Suprapubic skin (tissue), 4 donors: Measurements from ENCODE around the gene L3MBTL4. TPM values are rescaled to one million over a fixed set of nuclear protein-coding genes. Genes with fewer than 3 reads are reported as not detected.
"Not testable (repeated sequence)": the region's sequence is repeated elsewhere in the genome, so short reads cannot be mapped to it uniquely, and the experiment has no call there.

Experiments used
- DNase-seq, 2 donors: peaks; one replicate each; pipeline ENCODE4 v3.0.0-alpha.2; 2019; ENCODE audit warnings: low spot score in 2 of 2
- H3K27ac ChIP-seq: fragments of 200-600 bp; sonication (generic); one replicate; pipeline ENCODE4 v1.5.1; 2019
- H3K27me3 ChIP-seq: fragments of 200-600 bp; sonication (generic); one replicate; pipeline ENCODE4 v1.5.1; 2019
- H3K36me3 ChIP-seq: fragments of 200-600 bp; sonication (generic); one replicate; pipeline ENCODE4 v1.5.1; 2019
- H3K4me1 ChIP-seq: fragments of 200-600 bp; sonication (generic); one replicate; pipeline ENCODE4 v1.5.1; 2019
- H3K4me3 ChIP-seq: fragments of 200-600 bp; sonication (generic); one replicate; pipeline ENCODE4 v1.5.1; 2019; ENCODE audit warnings: mild to moderate bottlenecking
- H3K9me3 ChIP-seq: fragments of 200-600 bp; sonication (generic); one replicate; pipeline ENCODE4 v1.5.1; 2019
- CTCF ChIP-seq, 2 donors: fragments of 200-600 bp in 1 of 2; fragments of 450-650 bp in 1 of 2; sonication (generic) in 1 of 2; IDR thresholded peaks; one replicate each; pipeline ENCODE4 v1.5.1; 2016 to 2019; ENCODE audit warnings: antibody characterized with exemption in 2 of 2, mild to moderate bottlenecking in 1 of 2, moderate library complexity in 1 of 2
- EP300 ChIP-seq: sonication (generic); formaldehyde crosslinking; IDR thresholded peaks from one replicate; pipeline ENCODE4 v1.6.1; 2017; ENCODE audit warnings: antibody characterized with exemption
- POLR2A ChIP-seq, 2 donors: fragments of 450-650 bp; IDR thresholded peaks; one replicate each; pipeline ENCODE4 v1.6.1; 2017; ENCODE audit warnings: antibody characterized with exemption in 2 of 2, mild to moderate bottlenecking in 2 of 2, moderate library complexity in 2 of 2
- POLR2AphosphoS5 ChIP-seq, 3 donors: sonication (generic); formaldehyde crosslinking; IDR thresholded peaks; one replicate each; pipeline ENCODE4 v1.6.1; 2017; ENCODE audit warnings: antibody characterized with exemption in 3 of 3
- WGBS: methylation state at CpG from one replicate; pipeline ENCODE4 v1.1.5; 2018; 5-methylcytosine and 5-hydroxymethylcytosine counted together
- total RNA-seq, 4 donors: library from RNA; depleted of rRNA; stranded (reverse); fragments of >200 nt; gene quantifications; one replicate each; pipeline ENCODE4 v1.1.0, GENCODE V29; 2016

The L3MBTL4 gene
- total RNA-seq, 4 donors from 2014 or later = 11.9 to 29.9 (median 14.4) TPM

GRCh38 chr18:6284300-6284699 lies 130.4 kb downstream of the L3MBTL4 start:
- H3K27me3 ChIP-seq = no peaks in the 10 kb centered on the region
- no peak overlapping the region for H3K27ac ChIP-seq
- H3K4me1 ChIP-seq = no peaks in the 10 kb centered on the region
- 93% methylated on average over 22 of the region's 24 CpGs for WGBS
- H3K4me3 ChIP-seq = no peak overlapping the region
- TF ChIP-seq POLR2A (IDR thresholded peaks at IDR 0.05) (no peak), EP300 (no peak), CTCF (IDR thresholded peaks at IDR 0.05) (no peak), POLR2AphosphoS5 (IDR thresholded peaks at IDR 0.05) (no peak)
- no peaks in the 10 kb centered on the region for H3K9me3 ChIP-seq
- DNase-seq = no peak
- peaks cover 7% of the 10 kb centered on the region for H3K36me3 ChIP-seq

GRCh38 chr18:6281874-6282273 lies 132.8 kb downstream of the L3MBTL4 start:
- Histone ChIP-seq H3K9me3 (no peaks in the 10 kb centered on the region), H3K4me3 (no peak overlapping the region), H3K36me3 (peaks cover 7% of the 10 kb centered on the region), H3K4me1 (no peaks in the 10 kb centered on the region), H3K27ac (no peak overlapping the region), H3K27me3 (no peaks in the 10 kb centered on the region)
- DNase-seq = no peak
- TF ChIP-seq POLR2A (IDR thresholded peaks at IDR 0.05) (no peak), EP300 (no peak), CTCF (IDR thresholded peaks at IDR 0.05) (no peak), POLR2AphosphoS5 (IDR thresholded peaks at IDR 0.05) (no peak)
- WGBS = 76% methylated on average over 4 of the region's 4 CpGs

- no peak for TF ChIP-seq EP300
- no peak for TF ChIP-seq CTCF (IDR thresholded peaks at IDR 0.05)
- TF ChIP-seq POLR2AphosphoS5 (IDR thresholded peaks at IDR 0.05) = no peak
- no peak for TF ChIP-seq POLR2A (IDR thresholded peaks at IDR 0.05)
- Histone ChIP-seq H3K4me3 (no peak overlapping the region), H3K4me1 (no peaks in the 10 kb centered on the region), H3K36me3 (peaks cover 7% of the 10 kb centered on the region), H3K9me3 (no peaks in the 10 kb centered on the region), H3K27ac (no peak overlapping the region), H3K27me3 (no peaks in the 10 kb centered on the region)
- WGBS = 91% methylated on average over 2 of the region's 2 CpGs
- DNase-seq = no peak
These were observed 134.4 kb downstream of the L3MBTL4 start for GRCh38 chr18:6280211-6280743.

- no peak for TF ChIP-seq EP300
- TF ChIP-seq POLR2AphosphoS5 (IDR thresholded peaks at IDR 0.05) = no peak
- no peak for TF ChIP-seq CTCF (IDR thresholded peaks at IDR 0.05)
- TF ChIP-seq POLR2A (IDR thresholded peaks at IDR 0.05) = no peak
- no peak for DNase-seq
- H3K27me3 ChIP-seq = no peaks in the 10 kb centered on the region
- no peak overlapping the region for H3K4me3 ChIP-seq
- 70% methylated on average over 1 of the region's 1 CpG for WGBS
- no peaks in the 10 kb centered on the region for H3K4me1 ChIP-seq
- H3K9me3 ChIP-seq = no peaks in the 10 kb centered on the region
- H3K27ac ChIP-seq = no peak overlapping the region
- H3K36me3 ChIP-seq = no peaks in the 10 kb centered on the region
These were observed 135.4 kb downstream of the L3MBTL4 start for GRCh38 chr18:6279308-6279707.

GRCh38 chr18:6273423-6273822 lies 141.3 kb downstream of the L3MBTL4 start:
- Histone ChIP-seq H3K4me3 (no peak overlapping the region), H3K9me3 (no peaks in the 10 kb centered on the region), H3K36me3 (peaks cover 10% of the 10 kb centered on the region), H3K4me1 (no peaks in the 10 kb centered on the region), H3K27ac (no peak overlapping the region), H3K27me3 (no peaks in the 10 kb centered on the region)
- WGBS = 98% methylated on average over 4 of the region's 6 CpGs
- TF ChIP-seq CTCF (IDR thresholded peaks at IDR 0.05) = no peak
- no peak for TF ChIP-seq POLR2A (IDR thresholded peaks at IDR 0.05)
- TF ChIP-seq EP300 = no peak
- no peak for TF ChIP-seq POLR2AphosphoS5 (IDR thresholded peaks at IDR 0.05)
- DNase-seq = no peak

GRCh38 chr18:6272144-6272543 lies 142.6 kb downstream of the L3MBTL4 start:
- H3K4me3 ChIP-seq, H3K4me1 ChIP-seq, H3K27ac ChIP-seq, H3K9me3 ChIP-seq, DNase-seq, H3K27me3 ChIP-seq: not testable (repeated sequence)
- peaks cover 10% of the 10 kb centered on the region for H3K36me3 ChIP-seq
- 57% methylated on average over 7 of the region's 10 CpGs for WGBS
